ENCODE results near the gene TTLL9. TPM values are rescaled to one million over a fixed set of nuclear protein-coding genes. Genes with fewer than 3 reads are reported as not detected.

The TTLL9 gene
- total RNA-seq, 1 donor from 2014 or later: 0.60 TPM

DNA sequence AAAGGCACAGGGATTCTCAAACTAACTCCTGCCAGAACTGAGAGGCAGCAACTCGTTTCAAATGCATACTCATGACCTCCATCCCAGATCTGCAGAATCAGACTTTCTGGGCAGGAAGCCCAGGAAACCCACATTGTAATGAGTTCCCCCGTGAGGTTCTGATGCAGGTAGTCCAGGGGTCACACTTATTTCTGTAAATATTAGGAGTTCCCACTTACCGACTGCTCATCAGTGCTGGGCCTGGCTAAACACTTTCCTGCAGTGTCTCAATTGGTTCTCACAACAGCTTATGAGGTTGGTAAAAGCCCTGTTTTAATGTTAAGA lies 11.7 kb upstream of the TTLL9 start:
- intact Hi-C loops (cut with micrococcal nuclease): loop anchor here (1.0 kb wide), 1 partner anchor 11 kb away; no protein-coding TSS in a partner anchor
- ATAC-seq (ENCODE audit: low read depth) (no peak), DNase-seq (no peak)
- Mint-ChIP-seq H3K36me3 (ENCODE audit: low read depth) (no peaks in the 10 kb centered on the region), H3K27ac (no peak overlapping the region), H3K27me3 (peaks cover 9% of the 10 kb centered on the region), H3K4me1 (peaks cover 18% of the 10 kb centered on the region), H3K9me3 (no peaks in the 10 kb centered on the region), H3K4me3 (no peak overlapping the region)
- POLR2A ChIA-PET: interaction anchor here (0.6 to 1.0 kb wide), 4 partner anchors 9 to 225 kb away, joined by 3 to 12 read pairs (median 6); partner anchors contain the start of gene PDRG1
- CTCF ChIA-PET: interaction anchor here (0.9 to 1.9 kb wide), 4 partner anchors 15 to 176 kb away, joined by 3 to 7 read pairs (median 4); no protein-coding TSS in a partner anchor
- TF ChIP-seq, protein P1, sequence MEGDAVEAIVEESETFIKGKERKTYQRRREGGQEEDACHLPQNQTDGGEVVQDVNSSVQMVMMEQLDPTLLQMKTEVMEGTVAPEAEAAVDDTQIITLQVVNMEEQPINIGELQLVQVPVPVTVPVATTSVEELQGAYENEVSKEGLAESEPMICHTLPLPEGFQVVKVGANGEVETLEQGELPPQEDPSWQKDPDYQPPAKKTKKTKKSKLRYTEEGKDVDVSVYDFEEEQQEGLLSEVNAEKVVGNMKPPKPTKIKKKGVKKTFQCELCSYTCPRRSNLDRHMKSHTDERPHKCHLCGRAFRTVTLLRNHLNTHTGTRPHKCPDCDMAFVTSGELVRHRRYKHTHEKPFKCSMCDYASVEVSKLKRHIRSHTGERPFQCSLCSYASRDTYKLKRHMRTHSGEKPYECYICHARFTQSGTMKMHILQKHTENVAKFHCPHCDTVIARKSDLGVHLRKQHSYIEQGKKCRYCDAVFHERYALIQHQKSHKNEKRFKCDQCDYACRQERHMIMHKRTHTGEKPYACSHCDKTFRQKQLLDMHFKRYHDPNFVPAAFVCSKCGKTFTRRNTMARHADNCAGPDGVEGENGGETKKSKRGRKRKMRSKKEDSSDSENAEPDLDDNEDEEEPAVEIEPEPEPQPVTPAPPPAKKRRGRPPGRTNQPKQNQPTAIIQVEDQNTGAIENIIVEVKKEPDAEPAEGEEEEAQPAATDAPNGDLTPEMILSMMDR (IDR thresholded peaks at IDR 0.05): no peak

DNA sequence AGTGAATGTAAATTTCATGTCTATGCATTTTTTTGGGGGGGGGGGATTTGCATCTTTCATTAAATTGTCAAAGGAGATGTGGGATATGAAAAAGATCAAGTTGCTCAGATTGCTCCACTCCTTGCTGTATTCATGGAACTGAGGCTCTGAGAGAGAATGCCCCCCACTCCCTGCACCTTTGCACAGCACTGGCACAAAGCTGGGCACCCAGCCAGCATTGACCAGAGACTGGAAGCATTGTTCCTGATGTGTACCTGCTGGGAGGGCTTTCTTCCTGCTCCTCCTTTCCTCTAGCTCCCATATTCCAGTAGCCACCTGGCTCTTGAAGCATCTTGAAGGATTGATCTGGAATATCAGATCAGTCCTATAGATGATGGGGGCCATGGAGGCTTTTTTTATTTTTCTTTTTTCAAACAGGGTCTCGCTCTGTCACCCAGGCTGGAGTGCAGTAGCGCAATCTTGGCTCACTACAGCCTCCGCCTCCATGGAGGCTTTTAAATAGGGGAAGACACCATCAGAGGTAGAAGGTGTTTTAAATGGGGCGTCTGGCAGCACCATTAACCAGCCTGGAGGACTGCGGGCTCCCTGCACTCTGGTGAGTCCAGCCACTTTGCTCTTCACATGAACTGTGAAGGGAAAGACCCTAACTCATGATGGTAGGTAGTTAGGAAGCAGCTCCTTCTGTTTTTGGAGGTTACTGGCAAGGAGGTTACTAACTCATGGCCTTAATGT lies 11.0 kb upstream of the TTLL9 start:
- TF ChIP-seq, protein P1 (IDR thresholded peaks at IDR 0.05): no peak
- Mint-ChIP-seq H3K4me3 (no peak overlapping the region), H3K9me3 (no peaks in the 10 kb centered on the region), H3K36me3 (ENCODE audit: low read depth) (no peaks in the 10 kb centered on the region), H3K27ac (no peak overlapping the region), H3K27me3 (peaks cover 6% of the 10 kb centered on the region), H3K4me1 (peaks cover 18% of the 10 kb centered on the region)
- POLR2A ChIA-PET: interaction anchor here (0.6 to 1.0 kb wide), 4 partner anchors 8 to 226 kb away, joined by 3 to 12 read pairs (median 6); no protein-coding TSS in a partner anchor
- CTCF ChIA-PET: interaction anchor here (0.9 to 1.9 kb wide), 5 partner anchors 14 to 175 kb away, joined by 3 to 7 read pairs (median 4); partner anchors contain the start of gene PDRG1
- intact Hi-C loops (cut with micrococcal nuclease): no loop called here
- ATAC-seq (ENCODE audit: low read depth) (no peak), DNase-seq (no peak)

DNA sequence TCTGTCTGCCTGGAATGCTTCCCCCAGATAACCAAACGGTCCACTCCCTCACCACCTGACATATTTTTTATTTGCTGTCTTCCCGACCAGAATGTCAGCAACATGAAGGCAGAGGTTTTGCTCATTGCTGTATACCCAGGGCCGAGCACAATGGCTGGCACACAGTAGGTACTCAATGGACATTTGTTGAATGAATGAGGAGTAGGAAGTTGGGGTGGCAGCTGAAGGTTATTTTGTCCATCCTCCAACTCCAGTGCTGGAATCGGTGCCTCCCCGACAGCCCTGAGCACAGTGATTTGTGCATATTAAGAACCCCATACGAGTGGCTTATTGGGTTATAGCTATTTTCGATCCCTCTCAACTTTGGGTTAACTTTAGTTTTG lies 10.4 kb upstream of the TTLL9 start:
- ATAC-seq (ENCODE audit: low read depth) (no peak), DNase-seq (no peak)
- H3K4me3 Mint-ChIP-seq: no peak overlapping the region
- TF ChIP-seq, protein P1 (IDR thresholded peaks at IDR 0.05): no peak
- no peak overlapping the region for H3K27ac Mint-ChIP-seq
- peaks cover 18% of the 10 kb centered on the region for H3K4me1 Mint-ChIP-seq
- intact Hi-C loops (cut with micrococcal nuclease): loop anchor here (2.0 to 5.0 kb wide), 3 partner anchors 37 to 157 kb away; partner anchors contain the start of gene PDRG1
- CTCF ChIA-PET: interaction anchor here (1.1 to 1.9 kb wide), 3 partner anchors 92 to 171 kb away, joined by 4 to 7 read pairs (median 5); partner anchors contain the start of gene PDRG1
- H3K27me3 Mint-ChIP-seq: peaks cover 6% of the 10 kb centered on the region
- H3K36me3 Mint-ChIP-seq (ENCODE audit: low read depth): no peaks in the 10 kb centered on the region
- POLR2A ChIA-PET: interaction anchor here (0.7 to 1.0 kb wide), 3 partner anchors 20 to 34 kb away, joined by 3 to 6 read pairs (median 5); no protein-coding TSS in a partner anchor
- H3K9me3 Mint-ChIP-seq: no peaks in the 10 kb centered on the region

DNA sequence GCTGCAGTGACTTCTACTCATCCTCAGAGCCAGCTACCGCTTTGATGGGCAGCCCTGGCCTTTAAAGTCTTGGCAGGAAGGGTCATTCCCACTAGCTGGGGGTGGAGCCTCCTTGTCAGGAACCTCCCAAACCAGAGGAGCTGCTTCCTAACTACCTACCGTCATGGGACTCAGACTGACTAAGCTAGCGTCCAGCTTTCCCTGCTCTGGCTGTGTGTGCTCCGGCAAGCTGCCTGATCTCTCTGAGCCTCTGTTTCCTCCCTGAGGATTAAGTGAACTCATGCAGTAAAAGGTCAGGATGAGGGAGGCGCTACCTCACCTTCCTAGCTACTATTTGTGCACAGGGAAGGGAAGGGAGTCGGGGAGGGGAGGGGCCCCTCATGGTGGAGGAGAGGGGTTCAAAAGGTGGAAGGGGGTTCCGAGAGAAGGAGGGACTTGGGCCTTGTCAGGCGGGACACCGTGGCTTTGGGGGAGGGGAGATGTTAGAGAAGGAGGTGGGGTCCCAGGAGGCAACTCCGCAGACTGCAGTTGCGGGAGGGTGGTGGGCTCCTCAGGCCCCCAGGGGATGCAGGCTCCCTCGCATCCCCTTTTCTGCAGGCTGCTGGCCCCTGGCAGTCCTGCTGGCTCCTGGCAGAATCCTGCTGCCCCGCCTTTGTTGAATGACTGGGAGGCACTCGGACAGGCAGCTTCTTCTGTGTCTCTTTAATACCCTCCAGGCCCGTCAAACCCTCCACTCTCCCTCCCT lies 9.9 kb upstream of the TTLL9 start:
- Mint-ChIP-seq H3K27ac (no peak overlapping the region), H3K36me3 (ENCODE audit: low read depth) (no peaks in the 10 kb centered on the region), H3K4me3 (peak overlapping the region; percentile 46), H3K27me3 (peaks cover 6% of the 10 kb centered on the region), H3K9me3 (no peaks in the 10 kb centered on the region), H3K4me1 (peaks cover 18% of the 10 kb centered on the region)
- DNase-seq (no peak), ATAC-seq (ENCODE audit: low read depth) (no peak)
- TF ChIP-seq, protein P1 (IDR thresholded peaks at IDR 0.05): no peak
- intact Hi-C loops (cut with micrococcal nuclease): loop anchor here (1.0 to 5.0 kb wide), 4 partner anchors 20 to 156 kb away; partner anchors contain the start of gene PDRG1
- CTCF ChIA-PET: interaction anchor here (1.1 to 1.9 kb wide), 2 partner anchors 91 to 93 kb away, joined by 4 to 5 read pairs; partner anchors contain the start of gene PDRG1
- POLR2A ChIA-PET: interaction anchor here (0.5 to 1.0 kb wide), 4 partner anchors 20 to 248 kb away, joined by 3 to 6 read pairs (median 5); no protein-coding TSS in a partner anchor
